Measurements from ENCODE around the gene CALML3. TPM values are rescaled to one million over a fixed set of nuclear protein-coding genes. Genes with fewer than 3 reads are reported as not detected.

The CALML3 gene
- total RNA-seq, 2 donors from 2014 or later: not detected

- no peak for TF ChIP-seq CTCF (IDR thresholded peaks at IDR 0.05)
- peaks cover 0 to 9% of the 10 kb centered on the region in 2 donors for H3K4me1 ChIP-seq
- no peak for DNase-seq (ENCODE audit: low spot score)
- H3K27ac ChIP-seq: no peak overlapping the region
- H3K9me3 ChIP-seq: peaks cover 0 to 19% of the 10 kb centered on the region in 2 donors
- no peaks in the 10 kb centered on the region for H3K27me3 ChIP-seq
- H3K36me3 ChIP-seq: no peaks in the 10 kb centered on the region
- no peak overlapping the region for H3K4me3 ChIP-seq
Observed at GRCh38 chr10:5537684-5538083, 12.9 kb downstream of the CALML3 start.

- TF ChIP-seq CTCF (IDR thresholded peaks at IDR 0.05): no peak
- DNase-seq (ENCODE audit: low spot score): no peak
- Histone ChIP-seq H3K27ac (no peak overlapping the region), H3K4me1 (peaks cover 0 to 9% of the 10 kb centered on the region in 2 donors), H3K9me3 (peaks cover 0 to 23% of the 10 kb centered on the region in 2 donors), H3K4me3 (no peak overlapping the region), H3K27me3 (no peaks in the 10 kb centered on the region), H3K36me3 (no peaks in the 10 kb centered on the region)
Observed at GRCh38 chr10:5538446-5538845, 13.7 kb downstream of the CALML3 start.

GRCh38 chr10:5538892-5539651 is 14.3 kb downstream of the CALML3 start:
- H3K27me3 ChIP-seq: no peaks in the 10 kb centered on the region
- peaks cover 0 to 8% of the 10 kb centered on the region in 2 donors for H3K4me1 ChIP-seq
- DNase-seq (ENCODE audit: low spot score): no peak
- no peak overlapping the region for H3K4me3 ChIP-seq
- H3K36me3 ChIP-seq: no peaks in the 10 kb centered on the region
- H3K27ac ChIP-seq: no peak overlapping the region
- peaks cover 0 to 30% of the 10 kb centered on the region in 2 donors for H3K9me3 ChIP-seq
- no peak for TF ChIP-seq CTCF (IDR thresholded peaks at IDR 0.05)

DNA sequence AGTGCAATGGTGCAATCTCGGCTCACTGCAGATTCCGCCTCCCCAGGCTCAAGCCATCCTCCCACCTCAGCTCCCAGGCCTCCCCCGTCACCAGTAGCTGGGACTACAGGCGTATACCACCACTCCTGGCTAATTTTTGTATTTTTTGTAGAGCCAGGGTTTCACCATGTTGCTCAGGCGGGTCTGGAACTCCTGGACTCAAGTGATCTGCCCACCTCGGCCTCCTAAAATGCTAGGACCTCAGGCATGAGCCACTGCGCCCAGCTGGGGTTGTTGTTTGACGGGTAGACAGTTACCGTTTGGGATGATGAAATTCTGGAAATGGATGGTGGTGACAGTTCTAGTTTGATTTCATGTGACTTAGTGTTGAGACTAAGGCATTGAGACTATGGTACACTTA is 15.3 kb downstream of the CALML3 start:
- TF ChIP-seq CTCF (IDR thresholded peaks at IDR 0.05): no peak
- H3K9me3 ChIP-seq: peaks cover 0 to 31% of the 10 kb centered on the region in 2 donors
- H3K27me3 ChIP-seq: no peaks in the 10 kb centered on the region
- H3K4me1 ChIP-seq: no peaks in the 10 kb centered on the region
- DNase-seq (ENCODE audit: low spot score): no peak
- no peak overlapping the region for H3K4me3 ChIP-seq
- H3K36me3 ChIP-seq: no peaks in the 10 kb centered on the region
- H3K27ac ChIP-seq: no peak overlapping the region

DNA sequence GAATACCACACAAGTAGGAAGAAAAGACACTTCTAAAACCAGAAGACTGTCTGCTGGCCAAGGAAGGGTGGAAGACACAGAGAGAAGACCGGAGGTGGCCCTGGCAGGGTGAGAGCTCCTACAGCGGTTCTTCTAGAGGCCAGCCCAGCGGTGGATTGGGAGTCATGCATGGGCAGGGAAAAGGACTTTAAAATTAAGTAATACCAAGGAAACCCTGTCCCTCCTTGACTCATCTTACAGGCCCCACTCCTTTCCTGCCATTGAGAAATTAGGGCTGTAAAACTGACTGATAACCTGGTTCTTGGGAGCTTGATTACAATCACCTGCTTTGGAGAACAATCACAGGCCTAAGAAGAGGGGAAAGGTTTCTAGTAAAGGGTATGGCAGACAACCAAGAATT is 16.1 kb downstream of the CALML3 start:
- no peaks in the 10 kb centered on the region for H3K36me3 ChIP-seq
- H3K27ac ChIP-seq: no peak overlapping the region
- H3K9me3 ChIP-seq: peaks cover 0 to 31% of the 10 kb centered on the region in 2 donors
- no peak overlapping the region for H3K4me3 ChIP-seq
- no peak for DNase-seq (ENCODE audit: low spot score)
- H3K27me3 ChIP-seq: no peaks in the 10 kb centered on the region
- peaks cover 0 to 5% of the 10 kb centered on the region in 2 donors for H3K4me1 ChIP-seq
- TF ChIP-seq CTCF (IDR thresholded peaks at IDR 0.05): no peak

DNA sequence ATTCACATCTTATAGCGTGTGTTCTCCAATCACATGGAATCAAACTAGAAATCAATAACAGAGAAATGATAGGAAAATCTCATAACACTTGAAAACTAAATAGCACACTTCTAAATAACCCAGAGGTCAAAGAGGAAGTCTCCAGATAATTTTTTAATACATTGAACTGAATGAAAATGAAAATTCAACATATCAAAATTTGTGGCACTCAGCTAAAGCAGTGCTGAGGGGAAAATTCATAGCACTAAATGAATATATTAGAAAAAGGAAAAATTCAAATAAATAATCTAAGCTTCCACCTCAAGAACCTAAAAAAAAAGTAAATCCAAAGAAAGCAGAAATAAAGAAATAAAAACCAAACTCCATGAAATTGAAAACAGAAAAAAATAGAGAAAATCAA is 17.3 kb downstream of the CALML3 start:
- Histone ChIP-seq H3K4me3 (no peak overlapping the region), H3K4me1 (peaks cover 0 to 17% of the 10 kb centered on the region in 2 donors), H3K27ac (no peak overlapping the region), H3K36me3 (no peaks in the 10 kb centered on the region), H3K27me3 (no peaks in the 10 kb centered on the region), H3K9me3 (peaks cover 0 to 31% of the 10 kb centered on the region in 2 donors)
- DNase-seq (ENCODE audit: low spot score): no peak
- TF ChIP-seq CTCF (IDR thresholded peaks at IDR 0.05): no peak
